Stimulated activated CD8-positive, alpha-beta memory T cell treated with anti-CD3 and anti-CD28 coated beads, Interleukin-12 subunit alpha, Interleukin-12 subunit beta, amount 100 ng/mL, for 1 hour (primary cell): ENCODE measurements around the gene CIITA.

Source experiments
- DNase-seq: peaks from one replicate; pipeline ENCODE4 v3.0.0-alpha.2; 2020; ENCODE audit warnings: low read depth

The CIITA gene

GRCh38 chr16:10878644-10879501 lies 1.9 kb downstream of the CIITA start:
- no peak for DNase-seq

GRCh38 chr16:10879681-10880589 lies 2.9 kb downstream of the CIITA start:
- DNase-seq, result no peak

DNA sequence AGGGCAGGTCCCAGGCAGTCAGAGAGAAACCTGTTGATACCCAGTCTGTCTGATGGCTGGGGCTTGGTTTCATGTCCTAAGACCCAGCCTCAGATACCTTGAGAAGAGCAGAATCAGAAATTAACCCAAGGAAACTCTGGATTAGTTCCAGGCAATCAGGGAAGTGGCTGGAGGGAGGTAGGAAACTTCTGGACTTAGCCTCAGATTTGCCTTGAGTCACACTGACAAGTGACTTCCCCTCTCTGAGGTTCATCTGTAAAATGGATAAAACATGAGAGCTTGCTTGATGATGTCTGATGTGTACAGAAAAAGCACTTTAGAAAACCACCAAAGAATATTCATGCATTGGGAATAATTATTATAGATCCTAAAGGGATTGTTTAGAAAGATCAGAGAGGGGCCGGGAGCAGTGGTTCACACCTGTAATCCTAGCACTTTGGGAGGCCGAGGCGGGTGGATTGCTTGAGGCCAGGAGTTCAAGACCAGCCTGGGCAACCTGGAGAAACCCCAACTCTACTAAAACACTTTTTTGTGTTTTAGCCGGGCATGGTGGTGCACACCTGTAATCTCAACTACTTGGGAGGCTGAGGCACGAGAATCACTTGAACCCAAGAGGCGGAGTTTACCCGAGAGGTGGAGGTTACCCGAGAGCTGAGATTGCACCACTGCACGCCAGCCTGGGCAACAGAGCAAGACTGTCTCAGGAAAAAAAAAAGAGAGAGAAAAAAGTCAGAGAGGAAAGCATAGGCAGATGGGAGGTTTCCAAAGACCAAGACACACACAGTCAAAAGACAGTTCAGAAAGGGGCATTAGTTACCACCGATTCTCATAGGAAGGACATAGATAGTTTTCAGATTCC lies 3.8 kb downstream of the CIITA start:
- no peak for DNase-seq

GRCh38 chr16:10881479-10882030 lies 4.6 kb downstream of the CIITA start:
- DNase-seq, result no peak

DNA sequence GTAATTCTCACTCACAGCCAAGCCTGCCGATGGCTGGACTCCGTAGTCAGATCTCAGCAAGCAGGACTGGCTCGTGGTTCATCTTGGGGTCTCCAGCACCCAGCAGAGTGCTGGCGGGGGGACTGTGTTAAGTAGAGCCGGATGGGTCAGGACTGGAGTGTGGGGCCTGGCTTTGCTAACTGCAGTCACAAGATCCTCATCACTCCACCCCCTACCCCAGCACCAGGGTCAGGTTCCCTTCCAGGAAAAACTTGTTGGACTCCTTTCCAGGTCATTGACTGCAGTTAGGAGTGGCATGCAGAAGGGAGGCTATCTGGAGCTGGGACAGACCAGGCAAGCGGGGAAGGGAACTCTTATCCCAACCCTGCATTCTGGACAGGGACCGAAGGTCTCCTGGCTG lies 6.0 kb downstream of the CIITA start:
- DNase-seq, result no peak

- no peak for DNase-seq
These were observed 8.2 kb downstream of the CIITA start for GRCh38 chr16:10885246-10885645.

DNA sequence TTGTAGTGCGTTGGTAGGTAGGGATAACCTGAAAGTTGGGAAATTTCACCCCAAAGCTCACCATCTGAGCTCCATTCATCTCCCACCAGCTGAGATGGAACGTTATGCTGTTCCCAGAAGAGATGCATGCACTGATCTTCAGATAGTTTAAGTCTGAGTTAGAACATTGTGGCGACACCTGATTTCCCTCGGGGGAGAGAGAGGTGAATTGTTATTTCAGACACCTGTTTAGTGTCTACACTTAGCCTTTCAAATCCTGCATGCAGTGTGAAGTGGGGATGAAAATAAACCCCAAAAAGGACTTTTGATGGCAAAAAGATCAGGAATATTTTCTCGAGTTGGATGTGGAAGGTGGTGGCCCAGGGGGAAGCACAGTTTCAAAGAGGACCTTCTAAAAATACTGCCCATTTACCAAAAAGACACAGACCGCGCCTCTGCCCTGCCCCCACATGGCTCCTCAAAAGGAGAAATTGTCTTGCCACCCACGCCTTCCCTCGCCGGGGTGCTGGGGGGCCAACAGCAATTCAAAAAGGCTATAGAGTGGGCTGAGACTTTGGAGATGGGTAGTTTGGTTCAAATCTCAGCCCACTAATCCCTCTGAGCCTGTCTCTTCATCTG lies 11.4 kb downstream of the CIITA start:
- DNase-seq, result no peak

DNA sequence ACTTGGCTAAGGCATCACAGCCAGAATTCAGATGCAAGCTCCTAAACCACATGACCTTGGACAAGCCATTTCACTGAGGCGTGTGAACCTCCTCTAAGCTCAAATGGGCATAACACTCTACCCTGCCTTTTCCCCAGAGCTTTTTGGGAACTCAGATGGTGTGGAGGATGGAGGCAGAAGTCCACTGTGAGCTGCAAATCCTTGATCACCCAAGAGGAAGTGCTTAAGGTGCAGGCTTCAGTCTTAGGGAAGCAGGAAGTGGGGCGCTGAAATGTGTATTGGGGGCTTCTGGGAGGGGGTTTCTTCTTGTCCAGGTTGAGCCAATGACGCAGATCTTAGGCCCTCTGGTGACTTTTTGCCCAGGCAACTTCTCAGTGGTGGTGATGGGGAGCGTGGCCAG lies 12.9 kb downstream of the CIITA start:
- DNase-seq, result no peak

- no peak for DNase-seq
These were observed 15.8 kb downstream of the CIITA start for GRCh38 chr16:10892782-10893318.

- no peak for DNase-seq
These were observed 18.3 kb downstream of the CIITA start for GRCh38 chr16:10895053-10895946.

DNA sequence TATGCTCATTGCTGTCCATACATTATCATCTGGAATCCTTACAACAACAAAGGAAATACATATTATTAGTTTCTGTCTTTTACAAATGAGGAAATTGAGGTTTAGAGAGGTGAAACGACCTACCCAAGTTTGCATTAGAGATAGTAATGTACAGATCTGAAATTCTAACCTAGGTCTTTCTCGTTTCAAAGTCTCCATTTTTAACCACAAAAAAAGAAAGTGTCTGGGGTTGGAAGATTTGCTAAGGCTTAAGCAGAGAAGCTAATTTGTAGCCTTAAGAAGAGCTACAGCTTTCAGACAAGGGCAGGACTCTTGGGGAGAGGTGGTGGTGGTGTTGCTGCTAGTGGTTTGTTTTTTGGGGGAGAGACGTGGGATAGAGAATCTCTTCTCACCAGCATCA lies 19.2 kb downstream of the CIITA start:
- no peak for DNase-seq

- no peak for DNase-seq
These were observed 19.7 kb downstream of the CIITA start for GRCh38 chr16:10896723-10897122.

- DNase-seq, result no peak
These were observed 20.1 kb downstream of the CIITA start for GRCh38 chr16:10897134-10897533.

DNA sequence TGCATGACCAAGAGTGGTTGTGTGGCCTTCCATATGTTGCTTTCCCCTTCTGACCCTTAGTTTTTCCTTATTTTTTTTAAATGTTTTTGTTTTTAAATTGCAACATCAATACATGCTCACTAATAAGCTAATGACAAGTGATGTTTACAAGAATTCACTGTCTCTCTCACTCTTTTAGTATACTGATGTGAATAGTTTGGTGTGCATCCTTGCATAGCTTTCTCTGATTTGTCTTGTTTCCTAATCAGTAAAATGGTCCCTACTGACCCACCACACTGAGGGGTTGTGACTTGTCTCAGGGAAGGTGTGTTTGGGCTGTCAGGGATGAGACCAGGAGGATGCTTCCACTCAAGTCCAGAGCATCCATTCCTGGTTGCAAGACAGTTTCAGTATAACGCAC lies 26.0 kb downstream of the CIITA start:
- no peak for DNase-seq

GRCh38 chr16:10906482-10906881 lies 29.5 kb downstream of the CIITA start:
- DNase-seq, result no peak

GRCh38 chr16:10906914-10907756 lies 30.1 kb downstream of the CIITA start:
- DNase-seq, result no peak

DNA sequence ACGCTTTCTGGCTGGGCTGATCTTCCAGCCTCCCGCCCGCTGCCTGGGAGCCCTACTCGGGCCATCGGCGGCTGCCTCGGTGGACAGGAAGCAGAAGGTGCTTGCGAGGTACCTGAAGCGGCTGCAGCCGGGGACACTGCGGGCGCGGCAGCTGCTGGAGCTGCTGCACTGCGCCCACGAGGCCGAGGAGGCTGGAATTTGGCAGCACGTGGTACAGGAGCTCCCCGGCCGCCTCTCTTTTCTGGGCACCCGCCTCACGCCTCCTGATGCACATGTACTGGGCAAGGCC lies 30.7 kb downstream of the CIITA start:
- DNase-seq, result no peak

DNA sequence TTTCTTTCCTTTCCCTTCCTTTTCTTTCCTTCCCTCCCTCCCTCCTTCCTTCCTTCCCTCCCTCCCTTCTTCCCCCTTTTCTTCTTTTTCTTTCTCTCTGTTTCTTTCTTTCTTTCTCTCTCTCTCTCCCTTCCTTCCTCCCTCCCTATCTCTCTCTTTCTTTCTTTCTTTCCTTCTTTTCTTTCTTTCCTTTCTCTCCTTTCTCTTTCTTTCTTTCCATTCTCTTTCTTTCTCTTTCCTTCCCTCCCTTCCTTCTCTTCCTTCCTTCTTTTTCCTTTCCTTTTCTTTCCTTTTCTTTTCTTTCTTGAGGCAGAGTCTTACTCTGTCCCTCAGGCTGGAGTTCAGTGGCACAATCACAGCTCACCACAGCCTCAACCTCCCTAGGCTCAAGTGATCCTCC lies 34.3 kb downstream of the CIITA start:
- DNase-seq, result no peak

GRCh38 chr16:10916534-10916933 lies 39.5 kb downstream of the CIITA start:
- DNase-seq, result no peak
